ENCODE data around the gene GLRX2.

Gene GLRX2

GRCh38 chr1:193142409-193142808 is 37.2 kb upstream of the GLRX2 start:
- peaks cover 9 to 93% of the 10 kb centered on the region in 2 donors for H3K36me3 ChIP-seq (replicated peaks in 1 of 2; ENCODE audit: control insufficient read depth in 2 of 2, insufficient read depth in 2 of 2, low read length in 2 of 2)
- no peaks in the 10 kb centered on the region for H3K79me1 ChIP-seq (ENCODE audit: low read depth, low read length)
- no peak overlapping the region for H3K14ac ChIP-seq (ENCODE audit: low read length)
- H2BK12ac ChIP-seq (ENCODE audit: low read length) = no peak overlapping the region
- H3K4ac ChIP-seq (ENCODE audit: low read length) = no peak overlapping the region
- H3K18ac ChIP-seq (ENCODE audit: low read length) = no peak overlapping the region
- H3K4me3 ChIP-seq (ENCODE audit: low read length in 2 of 2) = no peak overlapping the region
- H2BK15ac ChIP-seq (ENCODE audit: low read length) = no peak overlapping the region
- no peaks in the 10 kb centered on the region for H3K27me3 ChIP-seq (ENCODE audit: control insufficient read depth in 3 of 3, insufficient read depth in 3 of 3, low read depth in 1 of 3, low read length in 3 of 3)
- no peaks in the 10 kb centered on the region for H3K4me1 ChIP-seq (ENCODE audit: control insufficient read depth in 2 of 2, insufficient read depth in 1 of 2, low read depth in 1 of 2, low read length in 2 of 2)
- H2AK5ac ChIP-seq (ENCODE audit: low read depth, low read length) = no peak overlapping the region
- no peak overlapping the region for H3K9ac ChIP-seq (ENCODE audit: low read depth, low read length, poor library complexity)
- H2BK120ac ChIP-seq (ENCODE audit: low read depth, low read length) = no peak overlapping the region
- no peak overlapping the region for H4K91ac ChIP-seq (ENCODE audit: low read depth, low read length, poor library complexity)
- H3K23ac ChIP-seq (ENCODE audit: low read depth, low read length, poor library complexity) = no peak overlapping the region
- no peak overlapping the region for H3K27ac ChIP-seq (replicated peaks; ENCODE audit: low read length)
- no peak overlapping the region for H2BK5ac ChIP-seq (ENCODE audit: low read length)
- no peak overlapping the region for H4K8ac ChIP-seq (ENCODE audit: low read depth, low read length)
- H3K4me2 ChIP-seq (ENCODE audit: insufficient read depth, low read length, poor library complexity, severe bottlenecking) = no peak overlapping the region
- no peak overlapping the region for H2AFZ ChIP-seq (ENCODE audit: low read length)
- no CpG with 5 or more reads among the region's 2 CpGs for WGBS, 2 donors (ENCODE audit: extremely low coverage in 2 of 2, insufficient read length in 2 of 2, insufficient replicate concordance in 1 of 2)
- peaks cover 0 to 2% of the 10 kb centered on the region in 2 donors for H3K9me3 ChIP-seq (replicated peaks in 1 of 2; ENCODE audit: control insufficient read depth in 2 of 2, insufficient read depth in 1 of 2, low read depth in 1 of 2, low read length in 2 of 2)
- DNase-seq (ENCODE audit: low spot score) = no peak

- Histone ChIP-seq H4K8ac (ENCODE audit: low read depth, low read length) (no peak overlapping the region), H2BK12ac (ENCODE audit: low read length) (no peak overlapping the region), H4K91ac (ENCODE audit: low read depth, low read length, poor library complexity) (no peak overlapping the region), H3K4me1 (ENCODE audit: control insufficient read depth in 2 of 2, insufficient read depth in 1 of 2, low read depth in 1 of 2, low read length in 2 of 2) (no peaks in the 10 kb centered on the region), H3K4me3 (ENCODE audit: low read length in 2 of 2) (no peak overlapping the region), H2AK5ac (ENCODE audit: low read depth, low read length) (no peak overlapping the region), H2BK15ac (ENCODE audit: low read length) (no peak overlapping the region), H3K79me1 (ENCODE audit: low read depth, low read length) (no peaks in the 10 kb centered on the region), H2BK120ac (ENCODE audit: low read depth, low read length) (no peak overlapping the region), H2BK5ac (ENCODE audit: low read length) (no peak overlapping the region), H3K27ac (replicated peaks; ENCODE audit: low read length) (no peak overlapping the region), H3K9me3 (replicated peaks in 1 of 2; ENCODE audit: control insufficient read depth in 2 of 2, insufficient read depth in 1 of 2, low read depth in 1 of 2, low read length in 2 of 2) (peaks cover 0 to 2% of the 10 kb centered on the region in 2 donors), H3K18ac (ENCODE audit: low read length) (no peak overlapping the region), H3K4ac (ENCODE audit: low read length) (no peak overlapping the region), H3K27me3 (ENCODE audit: control insufficient read depth in 3 of 3, insufficient read depth in 3 of 3, low read depth in 1 of 3, low read length in 3 of 3) (no peaks in the 10 kb centered on the region), H2AFZ (ENCODE audit: low read length) (no peak overlapping the region), H3K23ac (ENCODE audit: low read depth, low read length, poor library complexity) (no peak overlapping the region), H3K9ac (ENCODE audit: low read depth, low read length, poor library complexity) (no peak overlapping the region), H3K14ac (ENCODE audit: low read length) (no peak overlapping the region), H3K4me2 (ENCODE audit: insufficient read depth, low read length, poor library complexity, severe bottlenecking) (no peak overlapping the region), H3K36me3 (replicated peaks in 1 of 2; ENCODE audit: control insufficient read depth in 2 of 2, insufficient read depth in 2 of 2, low read length in 2 of 2) (peaks cover 9 to 95% of the 10 kb centered on the region in 2 donors)
- WGBS, 2 donors (ENCODE audit: extremely low coverage in 2 of 2, insufficient read length in 2 of 2, insufficient replicate concordance in 1 of 2) = no CpG with 5 or more reads among the region's 3 CpGs
- no peak for DNase-seq (ENCODE audit: low spot score)
These were observed 36.6 kb upstream of the GLRX2 start for GRCh38 chr1:193141804-193142203.

GRCh38 chr1:193140254-193140653 is 35.0 kb upstream of the GLRX2 start:
- Histone ChIP-seq H3K9me3 (replicated peaks in 1 of 2; ENCODE audit: control insufficient read depth in 2 of 2, insufficient read depth in 1 of 2, low read depth in 1 of 2, low read length in 2 of 2) (peaks cover 0 to 2% of the 10 kb centered on the region in 2 donors), H2BK5ac (ENCODE audit: low read length) (no peak overlapping the region), H3K18ac (ENCODE audit: low read length) (no peak overlapping the region), H3K9ac (ENCODE audit: low read depth, low read length, poor library complexity) (no peak overlapping the region), H3K4me1 (ENCODE audit: control insufficient read depth in 2 of 2, insufficient read depth in 1 of 2, low read depth in 1 of 2, low read length in 2 of 2) (no peaks in the 10 kb centered on the region), H3K27me3 (ENCODE audit: control insufficient read depth in 3 of 3, insufficient read depth in 3 of 3, low read depth in 1 of 3, low read length in 3 of 3) (no peaks in the 10 kb centered on the region), H4K8ac (ENCODE audit: low read depth, low read length) (no peak overlapping the region), H2AK5ac (ENCODE audit: low read depth, low read length) (no peak overlapping the region), H3K14ac (ENCODE audit: low read length) (no peak overlapping the region), H3K4me3 (ENCODE audit: low read length in 2 of 2) (no peak overlapping the region), H2AFZ (ENCODE audit: low read length) (no peak overlapping the region), H3K4ac (ENCODE audit: low read length) (no peak overlapping the region), H3K23ac (ENCODE audit: low read depth, low read length, poor library complexity) (no peak overlapping the region), H3K4me2 (ENCODE audit: insufficient read depth, low read length, poor library complexity, severe bottlenecking) (no peak overlapping the region), H3K36me3 (replicated peaks in 1 of 2; ENCODE audit: control insufficient read depth in 2 of 2, insufficient read depth in 2 of 2, low read length in 2 of 2) (peaks cover 9 to 96% of the 10 kb centered on the region in 2 donors), H2BK15ac (ENCODE audit: low read length) (no peak overlapping the region), H2BK120ac (ENCODE audit: low read depth, low read length) (no peak overlapping the region), H3K79me1 (ENCODE audit: low read depth, low read length) (no peaks in the 10 kb centered on the region), H3K27ac (replicated peaks; ENCODE audit: low read length) (no peak overlapping the region), H2BK12ac (ENCODE audit: low read length) (no peak overlapping the region), H4K91ac (ENCODE audit: low read depth, low read length, poor library complexity) (no peak overlapping the region)
- no CpG with 5 or more reads among the region's 7 CpGs for WGBS, 2 donors (ENCODE audit: extremely low coverage in 2 of 2, insufficient read length in 2 of 2, insufficient replicate concordance in 1 of 2)
- DNase-seq (ENCODE audit: low spot score) = no peak

GRCh38 chr1:193131266-193131860 is 26.1 kb upstream of the GLRX2 start:
- Histone ChIP-seq H4K8ac (ENCODE audit: low read depth, low read length) (no peak overlapping the region), H3K23ac (ENCODE audit: low read depth, low read length, poor library complexity) (no peak overlapping the region), H3K18ac (ENCODE audit: low read length) (no peak overlapping the region), H2BK15ac (ENCODE audit: low read length) (no peak overlapping the region), H3K79me1 (ENCODE audit: low read depth, low read length) (peaks cover 2% of the 10 kb centered on the region), H2BK12ac (ENCODE audit: low read length) (no peak overlapping the region), H2BK5ac (ENCODE audit: low read length) (no peak overlapping the region), H3K9ac (ENCODE audit: low read depth, low read length, poor library complexity) (no peak overlapping the region), H3K27ac (replicated peaks; ENCODE audit: low read length) (no peak overlapping the region), H3K4me2 (ENCODE audit: insufficient read depth, low read length, poor library complexity, severe bottlenecking) (no peak overlapping the region), H3K9me3 (replicated peaks in 1 of 2; ENCODE audit: control insufficient read depth in 2 of 2, insufficient read depth in 1 of 2, low read depth in 1 of 2, low read length in 2 of 2) (no peaks in the 10 kb centered on the region), H3K4me1 (ENCODE audit: control insufficient read depth in 2 of 2, insufficient read depth in 1 of 2, low read depth in 1 of 2, low read length in 2 of 2) (no peaks in the 10 kb centered on the region), H4K91ac (ENCODE audit: low read depth, low read length, poor library complexity) (no peak overlapping the region), H2BK120ac (ENCODE audit: low read depth, low read length) (no peak overlapping the region), H3K27me3 (ENCODE audit: control insufficient read depth in 3 of 3, insufficient read depth in 3 of 3, low read depth in 1 of 3, low read length in 3 of 3) (no peaks in the 10 kb centered on the region), H3K14ac (ENCODE audit: low read length) (no peak overlapping the region), H2AFZ (ENCODE audit: low read length) (no peak overlapping the region), H2AK5ac (ENCODE audit: low read depth, low read length) (no peak overlapping the region), H3K4ac (ENCODE audit: low read length) (no peak overlapping the region), H3K36me3 (replicated peaks in 1 of 2; ENCODE audit: control insufficient read depth in 2 of 2, insufficient read depth in 2 of 2, low read length in 2 of 2) (peaks cover 10 to 96% of the 10 kb centered on the region in 2 donors), H3K4me3 (ENCODE audit: low read length in 2 of 2) (no peak overlapping the region)
- no peak for DNase-seq (ENCODE audit: low spot score)
- no CpG with 5 or more reads among the region's 2 CpGs for WGBS, 2 donors (ENCODE audit: extremely low coverage in 2 of 2, insufficient read length in 2 of 2, insufficient replicate concordance in 1 of 2)
